HG03045 (cell line): ENCODE measurements around the gene PPP2R3A.

Experiments used
- ATAC-seq: cut with Tn5 transposase; IDR thresholded peaks from one replicate; pipeline ENCODE4 v1.9.1; 2021; ENCODE audit warnings: mild to moderate bottlenecking, moderate library complexity; ENCODE audit not compliant: unreplicated experiment

Gene PPP2R3A

GRCh38 chr3:136192831-136193230 is 227.3 kb downstream of the PPP2R3A start:
- ATAC-seq = no peak

- no peak for ATAC-seq
These were observed 227.9 kb downstream of the PPP2R3A start for GRCh38 chr3:136193278-136194054.

- ATAC-seq = no peak
These were observed 229.1 kb downstream of the PPP2R3A start for GRCh38 chr3:136194409-136195257.

DNA sequence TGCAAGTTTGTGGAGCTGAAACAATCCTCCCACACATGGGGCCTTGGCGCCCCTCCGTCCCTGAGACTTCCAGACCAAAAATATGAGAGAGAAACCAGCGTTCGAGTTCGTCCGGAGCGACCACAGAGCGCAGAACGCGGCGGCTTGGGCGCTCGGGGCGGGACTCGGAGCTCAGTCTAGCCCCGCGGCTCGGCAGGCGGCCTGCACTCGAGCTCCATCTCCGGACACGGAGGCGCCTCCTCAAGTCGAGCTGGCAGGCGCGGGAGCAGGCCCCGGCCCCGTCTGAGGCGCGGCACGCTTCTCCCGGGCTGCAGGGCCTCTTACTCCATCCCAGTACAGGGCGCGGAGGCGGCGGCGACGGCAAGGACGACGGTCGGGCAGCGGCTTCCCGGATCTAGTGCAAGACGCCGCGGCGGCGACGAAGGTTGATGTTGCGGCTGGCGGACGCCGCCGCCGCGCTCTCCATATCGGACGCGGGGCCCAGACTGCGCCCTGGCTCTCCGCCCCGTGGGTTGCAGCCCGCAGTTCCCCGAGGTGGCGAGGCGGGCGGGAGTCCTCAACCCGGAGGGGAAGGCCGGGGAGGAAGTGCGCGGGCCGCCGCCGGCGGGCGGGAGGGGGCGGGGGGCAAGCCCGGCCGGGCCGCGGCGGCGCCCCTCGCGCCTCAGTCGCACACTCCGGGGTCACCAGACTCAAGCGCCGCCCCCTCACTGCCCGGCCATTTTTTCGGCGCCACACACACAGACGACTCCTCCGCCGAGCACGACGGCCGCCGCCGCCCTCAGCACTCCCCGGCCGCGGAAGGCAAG is 229.9 kb downstream of the PPP2R3A start:
- ATAC-seq = peak; percentile 33

DNA sequence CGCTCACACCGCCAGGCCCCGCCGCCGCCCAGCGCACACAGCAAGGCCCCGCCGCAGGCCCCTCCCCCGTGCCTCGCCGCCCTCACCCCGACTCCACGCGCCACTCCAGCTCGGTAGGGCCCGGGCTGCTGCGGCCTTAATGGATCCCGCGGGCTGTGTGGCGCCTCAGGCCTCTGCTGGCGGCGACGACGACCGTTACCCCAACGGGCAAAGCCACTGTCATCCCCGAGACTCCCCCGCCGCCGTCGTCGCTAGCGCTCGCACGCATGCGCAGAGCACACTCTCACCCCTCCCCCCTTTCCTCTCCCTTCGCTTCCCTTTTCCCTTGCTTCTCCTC is 230.5 kb downstream of the PPP2R3A start, which contains the start of gene MSL2:
MSL2 (minus strand) TSS at position 272 of the 337 bp plus-strand sequence. CDS start 1,222 bp downstream, outside the sequence.
- ATAC-seq = peak; percentile 37

GRCh38 chr3:136196401-136197158 is 231.1 kb downstream of the PPP2R3A start:
- peak; percentile 71 for ATAC-seq

- no peak for ATAC-seq
These were observed 231.7 kb downstream of the PPP2R3A start for GRCh38 chr3:136197159-136197793.
